Mucosa of descending colon (tissue), 3 donors: ENCODE results near the gene CA9. TPM values are rescaled to one million over a fixed set of nuclear protein-coding genes. Genes with fewer than 3 reads are reported as not detected.

Source experiments
- ATAC-seq: fragments of 200-7000 bp; cut with Tn5 transposase; one replicate; pipeline ENCODE4 v1.9.1; 2020; ENCODE audit warnings: mild to moderate bottlenecking, moderate library complexity
- DNase-seq, 3 donors: peaks; one replicate each; pipeline ENCODE4 v3.0.0-alpha.2; 2020
- H3K36me3 ChIP-seq: fragments of 200-600 bp; one replicate; pipeline ENCODE4 v1.8.0; 2021; ENCODE audit warnings: low read depth, mild to moderate bottlenecking
- H3K4me1 ChIP-seq: fragments of 200-600 bp; one replicate; pipeline ENCODE4 v1.8.0; 2021; ENCODE audit warnings: low read depth, mild to moderate bottlenecking
- H3K4me3 ChIP-seq: fragments of 200-600 bp; one replicate; pipeline ENCODE4 v1.8.0; 2021; ENCODE audit warnings: mild to moderate bottlenecking
- H3K9me3 ChIP-seq: fragments of 200-600 bp; one replicate; pipeline ENCODE4 v1.8.0; 2021; ENCODE audit warnings: mild to moderate bottlenecking
- intact Hi-C, 2 donors: fragments of 100-400 bp; cut with DNase I in 1 of 2; cut with micrococcal nuclease in 1 of 2; formaldehyde crosslinking; loops; one replicate each; pipeline versions ENCODE4 v1.11.0 to v1.11.1; 2022; cut with DNase I, micrococcal nuclease
- total RNA-seq, 3 donors: library from RNA; stranded (reverse); fragmentation: NEBNext Ultra II Directional in 2 of 3; extraction: Animal tissue kit (Norgen Biotek cat#: 25700) in 2 of 3; gene quantifications; one replicate each; pipeline versions ENCODE4 v1.2.1 to v1.2.4, GENCODE V29; 2021 to 2023
- TF ChIP-seq, protein P1 (sequence below): fragments of 200-600 bp; IDR thresholded peaks from one replicate; pipeline ENCODE4 v1.8.0; 2022; ENCODE audit warnings: antibody characterized with exemption, mild to moderate bottlenecking
- donor health status: DM: no; HTN: no; CAD: no; lungs with moderate emphysema.
- donor health status: DM: no; HTN: no; CAD: no.
- donor health status: DM: no; HTN: yes; CAD: no.

CA9 gene
- total RNA-seq, 3 donors from 2014 or later: 0.61 to 1.7 TPM; not detected in 1

DNA sequence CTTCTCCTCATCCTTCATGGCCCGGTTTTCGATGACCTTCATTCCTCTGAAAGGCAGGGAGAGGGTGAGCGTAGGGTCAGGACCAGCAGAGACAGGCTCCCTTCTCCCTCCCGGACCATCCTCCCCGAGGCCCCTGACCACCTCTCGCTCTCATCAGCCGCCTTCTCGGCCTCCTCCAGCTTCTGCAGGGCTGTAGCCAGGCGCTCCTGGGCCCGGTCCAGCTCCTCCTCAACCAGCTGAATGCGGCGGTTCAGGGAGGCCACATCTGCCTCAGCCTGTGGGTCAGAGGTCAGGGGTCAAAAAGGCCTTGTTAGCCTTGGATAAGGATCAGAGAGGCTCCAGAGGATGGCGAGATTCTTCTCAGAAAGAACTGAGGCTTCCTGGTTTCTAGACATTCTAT, 11.8 kb downstream of the CA9 start:
- Histone ChIP-seq H3K36me3 (no peaks in the 10 kb centered on the region), H3K9me3 (no peaks in the 10 kb centered on the region), H3K4me3 (no peak overlapping the region), H3K4me1 (peaks cover 4% of the 10 kb centered on the region)
- TF ChIP-seq, protein P1, sequence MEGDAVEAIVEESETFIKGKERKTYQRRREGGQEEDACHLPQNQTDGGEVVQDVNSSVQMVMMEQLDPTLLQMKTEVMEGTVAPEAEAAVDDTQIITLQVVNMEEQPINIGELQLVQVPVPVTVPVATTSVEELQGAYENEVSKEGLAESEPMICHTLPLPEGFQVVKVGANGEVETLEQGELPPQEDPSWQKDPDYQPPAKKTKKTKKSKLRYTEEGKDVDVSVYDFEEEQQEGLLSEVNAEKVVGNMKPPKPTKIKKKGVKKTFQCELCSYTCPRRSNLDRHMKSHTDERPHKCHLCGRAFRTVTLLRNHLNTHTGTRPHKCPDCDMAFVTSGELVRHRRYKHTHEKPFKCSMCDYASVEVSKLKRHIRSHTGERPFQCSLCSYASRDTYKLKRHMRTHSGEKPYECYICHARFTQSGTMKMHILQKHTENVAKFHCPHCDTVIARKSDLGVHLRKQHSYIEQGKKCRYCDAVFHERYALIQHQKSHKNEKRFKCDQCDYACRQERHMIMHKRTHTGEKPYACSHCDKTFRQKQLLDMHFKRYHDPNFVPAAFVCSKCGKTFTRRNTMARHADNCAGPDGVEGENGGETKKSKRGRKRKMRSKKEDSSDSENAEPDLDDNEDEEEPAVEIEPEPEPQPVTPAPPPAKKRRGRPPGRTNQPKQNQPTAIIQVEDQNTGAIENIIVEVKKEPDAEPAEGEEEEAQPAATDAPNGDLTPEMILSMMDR: no peak
- DNase-seq: peak in 1 of 3 donors; percentile 47
- intact Hi-C loops: no loop called here
- no peak for ATAC-seq

DNA sequence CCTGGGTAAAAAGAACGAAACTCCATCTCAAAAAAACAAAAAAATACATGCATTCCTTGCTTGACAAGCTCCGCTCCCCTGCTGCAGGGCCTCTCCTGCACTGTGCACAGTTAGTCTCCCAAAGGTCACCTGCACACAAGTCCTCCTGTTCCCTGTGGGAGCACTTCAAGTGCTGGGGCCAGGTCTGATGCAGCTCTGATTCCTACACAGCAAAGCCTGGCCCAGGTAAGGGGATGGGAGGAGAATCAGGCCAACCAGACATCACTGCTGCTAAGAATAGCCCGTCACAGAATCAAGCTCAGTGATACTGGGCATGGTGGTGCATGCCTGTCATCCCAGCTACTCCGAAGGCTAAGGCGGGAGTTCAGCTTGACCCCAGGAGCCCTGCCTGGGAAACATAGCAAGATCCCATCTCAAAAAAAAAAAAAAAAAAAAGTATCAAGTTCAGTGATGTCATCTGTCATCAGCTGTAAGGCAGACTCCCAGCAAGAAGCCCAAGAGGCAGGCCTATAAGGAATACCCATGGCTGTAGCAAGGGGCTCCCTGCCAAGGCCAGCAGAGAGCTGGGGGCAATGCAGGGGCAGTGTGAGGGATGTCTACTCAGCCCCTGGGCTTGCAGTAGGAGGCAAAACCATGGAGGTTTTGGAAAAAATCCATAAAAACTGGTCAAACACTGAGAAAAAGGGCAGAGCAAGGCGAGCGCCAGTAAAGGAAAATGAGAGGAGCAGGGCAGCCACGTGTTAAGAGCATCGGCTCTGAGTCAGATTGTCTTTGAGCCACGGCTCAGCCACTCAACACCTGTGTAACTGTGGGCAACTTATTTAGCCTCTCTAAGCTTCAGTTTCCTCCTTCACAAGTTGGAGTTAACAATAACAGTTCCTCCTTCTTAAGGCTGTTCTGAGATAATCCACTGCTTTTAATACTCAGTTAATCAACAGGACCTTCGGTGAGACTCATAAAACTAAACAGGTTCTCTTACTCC, 12.8 kb downstream of the CA9 start:
- no peaks in the 10 kb centered on the region for H3K9me3 ChIP-seq
- no peak overlapping the region for H3K4me3 ChIP-seq
- peak in 1 of 3 donors; percentile 29 for DNase-seq
- H3K36me3 ChIP-seq: no peaks in the 10 kb centered on the region
- peaks cover 7% of the 10 kb centered on the region for H3K4me1 ChIP-seq
- ATAC-seq: no peak
- TF ChIP-seq, protein P1: no peak
- intact Hi-C loops: no loop called here

DNA sequence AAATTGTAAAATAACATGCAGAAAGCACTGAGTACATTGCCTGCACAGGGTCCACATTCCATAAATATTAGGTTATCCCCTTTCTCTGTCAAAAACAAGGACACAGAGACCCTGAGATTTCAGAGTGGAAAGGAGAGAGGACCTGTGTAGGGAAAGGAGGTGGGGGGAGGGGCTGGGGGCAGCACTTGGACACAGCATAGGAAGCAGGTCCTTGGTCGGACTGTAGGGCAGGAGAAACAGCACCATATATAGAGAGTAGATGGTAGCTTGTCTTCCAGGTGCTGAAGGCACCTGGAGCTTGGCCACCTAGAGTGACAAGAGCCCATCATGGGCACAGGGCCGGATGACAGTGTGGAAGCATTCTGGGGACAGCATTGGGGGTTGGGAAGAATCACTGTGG, 13.6 kb downstream of the CA9 start:
- TF ChIP-seq, protein P1: no peak
- no peak overlapping the region for H3K4me3 ChIP-seq
- H3K4me1 ChIP-seq: peaks cover 7% of the 10 kb centered on the region
- DNase-seq (peak in 1 of 3 donors; percentile 17), ATAC-seq (no peak)
- intact Hi-C loops: no loop called here
- no peaks in the 10 kb centered on the region for H3K9me3 ChIP-seq
- H3K36me3 ChIP-seq: no peaks in the 10 kb centered on the region

DNA sequence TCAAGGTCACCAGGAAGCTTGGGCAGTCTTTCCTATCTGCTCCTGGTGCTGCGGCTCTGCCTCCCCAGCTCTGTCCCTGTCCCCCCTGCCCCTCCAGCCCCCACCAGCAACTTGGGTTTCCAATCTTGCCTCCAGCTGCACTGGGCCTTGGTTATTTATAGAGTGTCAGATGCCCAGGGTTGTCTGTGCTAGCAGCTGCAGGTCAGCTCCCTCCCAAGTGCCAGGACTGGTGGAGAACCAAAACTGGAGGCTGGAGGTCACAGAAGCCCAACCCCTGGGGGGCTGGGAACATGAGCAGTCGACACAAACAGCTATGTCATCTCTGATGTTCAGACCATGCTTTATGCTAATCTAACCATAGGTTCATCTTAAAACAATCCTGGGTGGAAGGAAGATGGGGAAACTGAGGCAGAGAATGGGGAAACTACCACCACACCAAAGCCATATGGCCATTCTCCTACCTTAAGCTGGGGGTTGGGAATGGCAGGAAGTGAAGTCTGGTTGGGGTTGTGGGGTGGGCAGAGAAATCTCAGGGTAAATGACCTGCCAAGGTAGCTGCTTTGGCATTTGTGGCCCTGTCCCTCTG, 14.3 kb downstream of the CA9 start:
- ATAC-seq (no peak), DNase-seq (peak in 1 of 3 donors; percentile 5)
- Histone ChIP-seq H3K4me3 (no peak overlapping the region), H3K36me3 (no peaks in the 10 kb centered on the region), H3K9me3 (no peaks in the 10 kb centered on the region), H3K4me1 (peaks cover 7% of the 10 kb centered on the region)
- TF ChIP-seq, protein P1: no peak
- intact Hi-C loops: no loop called here

DNA sequence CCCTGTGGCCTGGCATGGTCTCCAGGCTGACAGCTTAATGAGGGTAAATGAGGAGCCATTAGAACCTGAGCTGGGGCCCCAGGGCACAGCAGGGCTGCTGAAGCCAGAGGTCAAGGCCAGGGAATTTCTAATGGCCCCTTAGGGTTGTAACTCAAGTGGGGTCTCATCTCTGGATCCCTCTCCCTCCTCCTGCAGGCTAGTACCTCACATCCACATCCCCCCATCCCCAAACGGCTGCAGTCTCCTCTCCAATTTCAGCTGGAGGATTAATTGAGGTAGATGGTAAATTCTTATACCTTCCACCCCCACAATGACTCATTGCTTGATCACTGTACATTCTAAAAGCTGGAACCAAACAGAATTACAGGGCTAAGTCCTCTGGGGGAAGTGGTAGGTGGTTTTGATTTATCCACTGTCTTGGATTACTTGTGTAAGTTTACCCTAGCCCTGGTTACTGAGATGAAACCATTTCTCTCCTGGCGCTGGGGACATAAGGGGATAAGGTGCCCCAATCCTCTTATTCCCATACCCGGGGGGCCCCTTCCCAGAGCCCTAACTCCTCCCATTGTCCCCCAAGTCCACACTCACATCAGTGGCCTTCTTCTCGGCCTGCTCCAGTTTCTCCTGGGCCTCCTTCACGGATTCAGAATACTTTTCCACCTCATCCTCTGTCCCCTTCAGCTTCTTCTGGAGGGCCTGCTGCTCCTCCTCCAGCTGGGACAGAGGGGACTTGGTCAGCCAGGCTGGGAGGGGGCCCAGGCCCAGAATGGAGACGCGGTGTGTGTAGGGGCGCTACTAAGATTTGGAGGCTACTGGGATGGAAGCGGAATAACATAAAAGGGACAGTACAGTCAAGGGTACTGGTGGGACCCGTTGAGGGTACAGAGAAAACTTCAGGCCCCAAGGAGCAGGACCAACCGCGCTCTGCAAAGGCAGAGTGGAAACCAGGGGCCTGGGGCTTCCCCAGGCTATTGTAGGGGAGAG, 15.1 kb downstream of the CA9 start:
- DNase-seq: peak in 1 of 3 donors; percentile 35
- peak; percentile 8 for ATAC-seq
- H3K36me3 ChIP-seq: no peaks in the 10 kb centered on the region
- TF ChIP-seq, protein P1: no peak
- intact Hi-C loops: no loop called here
- H3K4me3 ChIP-seq: peak overlapping the region; percentile 1
- peaks cover 7% of the 10 kb centered on the region for H3K4me1 ChIP-seq
- no peaks in the 10 kb centered on the region for H3K9me3 ChIP-seq
